GM18868 (cell line): Measurements from ENCODE around the gene ZNF467.

Source experiments
- ATAC-seq: cut with Tn5 transposase; IDR thresholded peaks from one replicate; pipeline ENCODE4 v1.9.1; 2021; ENCODE audit warnings: mild to moderate bottlenecking, moderate library complexity; ENCODE audit not compliant: unreplicated experiment

The ZNF467 gene

DNA sequence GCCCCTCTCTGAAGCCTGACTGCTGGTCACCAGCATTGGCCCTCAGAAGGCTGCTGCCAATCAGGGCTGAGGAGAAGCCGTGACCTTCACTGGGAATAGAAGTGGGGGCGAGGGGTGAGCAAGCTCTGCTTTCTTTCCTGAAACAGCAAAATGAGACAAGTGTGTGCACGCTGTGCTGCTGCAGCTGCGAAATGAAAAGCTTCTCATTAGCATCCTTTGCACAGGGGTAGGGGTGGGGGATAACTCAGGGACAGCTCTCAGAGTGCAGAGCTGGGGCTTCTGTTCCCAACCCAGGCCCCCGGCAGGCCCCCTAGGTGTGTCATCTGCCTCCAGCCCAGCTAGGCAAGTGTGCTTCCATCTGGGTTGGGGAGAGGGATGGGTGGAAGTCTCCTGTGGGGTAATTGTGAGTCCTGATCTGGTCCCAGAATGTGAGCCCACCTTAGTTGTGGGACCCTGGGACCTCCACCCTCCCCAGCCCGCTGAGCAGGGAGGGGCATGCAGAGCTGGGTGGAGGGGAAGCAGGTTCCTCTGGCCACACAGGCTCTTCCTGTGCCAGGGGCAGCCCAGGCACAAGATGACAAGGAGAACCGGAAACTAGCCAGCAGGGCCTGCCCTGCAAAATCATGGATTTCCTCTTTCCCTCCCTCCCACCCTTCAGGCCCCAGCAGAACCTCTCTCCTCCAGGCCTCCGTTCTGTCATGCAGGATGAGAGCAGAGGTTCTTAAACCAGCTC, 22.2 kb downstream of the ZNF467 start:
- ATAC-seq, result no peak

DNA sequence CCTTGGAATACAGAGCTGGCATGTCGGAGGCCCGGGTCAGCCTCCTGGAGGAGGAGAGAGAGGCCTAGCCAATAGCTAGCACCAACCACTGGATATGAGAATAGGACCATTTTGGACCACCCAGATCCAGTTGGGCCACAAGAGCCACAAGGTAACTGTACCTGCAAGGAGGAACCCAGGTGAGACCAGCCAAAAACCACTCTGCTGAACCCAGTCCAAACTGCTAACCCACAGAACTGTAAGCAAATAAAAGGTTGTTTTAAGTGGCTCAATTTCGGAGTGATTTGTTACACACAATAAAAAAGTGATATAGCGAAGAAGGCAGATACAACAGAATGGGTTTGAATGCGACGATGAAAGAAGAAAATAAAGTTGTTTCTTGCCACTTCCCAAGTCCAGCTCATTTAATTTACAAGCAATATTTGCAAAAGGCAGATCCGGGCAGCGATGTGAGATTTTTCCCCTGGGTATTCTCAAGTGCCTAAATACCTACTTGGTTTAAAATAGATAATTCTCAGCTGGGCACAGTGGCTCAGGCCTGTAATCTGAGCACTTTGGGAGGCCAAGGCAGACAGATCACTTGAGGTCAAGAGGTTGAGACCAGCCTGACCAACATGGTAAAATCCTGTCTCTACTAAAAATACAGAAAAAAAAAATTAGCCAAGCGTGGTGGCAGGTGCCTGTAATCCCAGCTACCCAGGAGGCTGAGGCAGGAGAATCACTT, 23.1 kb downstream of the ZNF467 start:
- ATAC-seq, result no peak

DNA sequence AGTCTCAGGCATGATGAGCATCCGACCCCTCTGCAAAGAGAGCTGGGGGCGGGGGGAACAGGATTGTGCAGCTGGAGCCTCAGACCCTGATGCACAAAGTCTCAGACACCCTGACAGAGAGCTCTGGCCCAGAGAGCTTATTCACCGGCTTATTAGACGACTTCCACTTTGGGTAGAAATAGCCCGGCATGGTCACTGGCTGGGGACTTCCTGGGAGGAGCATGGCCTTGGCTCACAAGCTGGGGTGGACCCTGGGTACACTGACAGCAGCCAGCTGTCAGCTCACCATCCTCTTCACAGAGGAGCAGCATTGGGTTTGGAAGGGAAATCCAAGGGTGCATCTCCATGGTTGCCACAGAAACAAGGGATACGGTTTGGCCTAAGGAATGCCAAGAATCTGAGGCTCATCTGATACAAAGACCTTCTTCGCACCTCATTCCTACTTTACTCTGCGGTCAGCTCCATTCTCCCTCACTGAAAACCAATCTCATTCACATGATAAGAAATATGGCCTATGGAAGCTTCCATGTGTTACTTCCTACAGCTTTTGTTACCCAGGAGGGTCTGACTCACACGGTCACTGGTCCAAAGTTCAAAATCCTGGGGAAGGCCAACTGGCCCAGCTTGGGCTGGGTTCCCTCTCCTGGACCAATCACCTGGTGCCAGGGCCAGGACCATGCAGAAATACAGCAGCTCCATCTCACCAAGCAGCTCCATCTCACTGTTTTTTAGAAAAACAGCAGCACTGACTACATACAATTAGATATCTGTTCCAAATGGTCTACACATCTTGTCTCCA, 25.1 kb downstream of the ZNF467 start:
- ATAC-seq, result no peak

DNA sequence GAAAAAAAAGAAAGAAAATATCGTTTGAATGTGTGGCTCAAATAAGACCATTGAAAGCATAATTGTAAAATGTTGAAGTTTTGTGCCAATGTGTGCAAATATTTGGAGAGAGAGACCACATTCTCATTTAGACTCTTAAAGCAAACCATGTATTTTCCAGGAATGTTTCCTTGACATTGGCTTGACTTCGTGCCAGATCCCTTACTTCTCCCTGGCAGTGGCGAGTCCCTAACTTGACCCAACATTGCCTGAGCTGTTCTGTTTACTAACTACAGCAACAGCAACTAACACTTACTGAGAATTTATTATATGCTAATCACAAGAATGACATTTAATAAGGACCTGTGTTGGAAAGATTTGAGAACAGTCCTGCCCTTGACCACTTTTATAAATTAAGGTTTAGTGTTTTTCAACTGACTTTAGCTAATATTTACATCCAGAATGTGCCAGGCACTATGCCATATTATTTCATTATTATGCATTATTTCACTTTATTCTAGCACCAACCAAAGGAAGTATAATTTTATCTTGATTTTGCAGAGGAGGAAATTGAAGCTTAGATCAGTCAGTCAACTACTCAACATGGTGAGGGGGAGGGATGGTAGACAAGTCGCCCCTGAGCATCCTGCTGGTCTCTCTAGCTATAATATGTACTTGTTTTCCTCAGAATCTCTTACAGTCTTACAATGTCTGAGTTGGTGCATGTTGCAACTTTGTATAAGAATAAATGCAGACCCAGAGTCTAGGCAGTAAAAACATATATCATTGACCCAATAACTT, 29.7 kb downstream of the ZNF467 start:
- no peak for ATAC-seq

DNA sequence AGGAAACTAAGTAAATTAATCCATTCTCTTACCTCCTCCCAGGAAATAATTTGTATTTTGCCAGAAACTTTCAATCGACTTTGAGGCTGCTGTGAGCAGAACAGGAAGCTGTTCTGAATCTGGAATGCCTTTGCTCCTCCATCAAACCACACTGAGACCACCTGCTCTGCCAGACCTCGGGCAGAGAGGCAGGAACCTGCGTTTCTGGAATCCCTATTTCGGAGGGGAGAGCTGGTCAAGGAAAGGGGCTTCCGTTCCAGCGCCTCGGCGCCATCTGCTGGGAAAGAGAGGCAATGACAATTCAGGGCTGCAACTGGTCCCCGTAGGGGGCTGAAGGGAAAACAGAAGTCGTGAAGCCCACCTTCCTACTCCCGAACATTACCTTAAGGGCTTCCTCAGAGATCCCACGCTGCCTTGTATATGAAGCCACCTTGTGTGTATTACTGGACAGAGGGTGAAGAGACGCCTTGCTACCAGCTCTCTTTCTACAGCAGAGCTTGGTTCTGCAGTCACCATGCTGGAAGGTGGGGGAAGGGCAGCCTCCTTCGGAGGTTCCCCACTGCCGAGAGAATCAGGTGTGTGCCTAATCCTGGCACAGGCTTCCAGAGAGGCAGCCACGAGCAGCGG, 31.2 kb downstream of the ZNF467 start:
- ATAC-seq, result peak; percentile 90

DNA sequence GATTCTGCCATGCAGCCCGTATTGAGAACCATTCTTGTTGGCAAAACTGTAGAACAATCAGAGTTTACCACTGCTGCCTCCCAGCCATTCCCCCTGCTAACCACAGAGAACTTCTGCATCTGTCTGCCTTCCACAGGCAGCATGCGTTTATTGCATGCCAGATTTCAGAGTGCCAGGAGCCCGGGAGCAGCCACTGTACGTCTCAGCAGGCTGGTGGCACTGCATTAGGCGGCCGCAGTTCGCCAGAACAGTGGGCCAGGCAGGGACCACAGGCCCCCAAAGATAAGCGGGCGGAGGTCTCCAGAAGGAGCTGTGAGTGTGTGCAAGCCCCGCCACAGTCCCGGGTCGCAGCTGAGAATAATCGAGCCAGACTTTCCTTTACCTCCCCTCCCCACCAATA, 31.8 kb downstream of the ZNF467 start:
- no peak for ATAC-seq

DNA sequence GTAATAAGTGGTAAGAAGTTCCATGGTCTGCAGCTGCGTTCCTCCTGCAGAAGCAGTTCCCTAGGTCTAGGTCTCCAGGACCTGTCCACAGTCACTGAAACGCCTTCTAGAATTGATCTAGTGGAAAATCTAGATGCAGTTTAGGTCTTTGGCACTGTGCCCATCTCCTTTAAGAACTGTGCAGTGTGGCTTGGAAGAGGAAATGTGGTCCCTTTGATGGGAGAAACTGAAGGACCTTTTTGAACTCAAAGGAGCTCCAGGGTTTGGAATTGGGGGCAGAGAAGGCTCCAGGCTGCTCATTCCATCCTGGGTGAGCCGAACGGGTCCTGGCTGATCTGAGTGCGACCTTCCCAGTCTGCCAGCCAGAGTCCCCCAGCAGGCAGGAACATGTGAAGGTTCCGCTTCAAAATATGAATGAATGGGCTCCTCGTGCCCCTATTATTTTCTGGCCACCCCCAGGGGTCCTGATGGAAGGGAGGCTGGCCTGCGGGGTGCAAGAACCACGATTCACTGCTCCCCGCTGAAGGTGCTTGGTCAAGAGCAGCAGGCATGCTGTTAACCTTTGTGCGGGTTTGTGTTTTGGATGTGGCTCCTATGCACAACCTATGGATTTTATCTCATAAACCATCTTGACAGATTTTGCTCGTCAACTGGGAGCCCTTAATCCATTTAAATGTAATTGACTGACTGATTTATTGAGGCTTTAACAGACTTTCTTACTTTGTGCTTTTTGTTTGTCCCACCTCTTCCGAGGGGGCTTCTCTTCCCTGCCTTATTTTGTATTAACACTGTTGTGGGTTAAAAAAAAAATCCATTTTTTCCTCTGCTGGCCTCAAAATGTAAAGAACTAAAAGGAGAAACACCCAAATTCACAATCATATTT, 36.7 kb downstream of the ZNF467 start:
- ATAC-seq, result no peak

DNA sequence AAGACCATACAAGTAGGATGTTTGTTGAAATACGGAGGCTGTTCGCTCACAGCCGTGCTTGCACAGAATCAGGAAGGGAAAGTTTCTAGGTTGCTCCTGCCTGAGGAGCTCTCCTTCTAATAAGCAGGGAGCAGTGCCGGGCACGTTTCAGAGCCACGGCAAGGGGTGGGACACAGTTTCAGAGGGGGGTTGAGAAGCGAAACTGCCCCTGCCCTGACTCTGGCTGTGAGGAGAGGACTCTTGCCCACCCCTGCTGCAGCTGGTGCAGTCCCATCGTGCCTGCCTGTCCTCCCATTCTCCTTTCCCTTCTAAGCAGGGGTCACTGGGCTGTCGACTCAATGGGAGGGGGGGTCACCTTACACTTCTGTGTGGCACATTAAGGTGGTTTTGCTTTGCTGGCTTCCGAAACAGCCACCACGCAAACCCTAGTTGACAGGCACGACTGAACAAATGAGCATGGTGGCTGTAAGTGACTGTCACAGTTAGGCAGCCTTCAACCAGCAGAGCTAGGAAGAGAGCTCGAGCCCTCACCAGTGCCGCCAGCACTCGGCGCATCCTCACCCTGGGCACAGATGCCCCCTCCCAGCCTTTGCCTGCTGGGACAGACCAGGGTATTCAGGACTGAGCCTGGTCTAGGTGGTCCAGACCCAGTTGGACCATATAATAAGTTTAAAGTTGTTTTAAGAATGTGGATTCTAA, 37.5 kb downstream of the ZNF467 start:
- no peak for ATAC-seq

DNA sequence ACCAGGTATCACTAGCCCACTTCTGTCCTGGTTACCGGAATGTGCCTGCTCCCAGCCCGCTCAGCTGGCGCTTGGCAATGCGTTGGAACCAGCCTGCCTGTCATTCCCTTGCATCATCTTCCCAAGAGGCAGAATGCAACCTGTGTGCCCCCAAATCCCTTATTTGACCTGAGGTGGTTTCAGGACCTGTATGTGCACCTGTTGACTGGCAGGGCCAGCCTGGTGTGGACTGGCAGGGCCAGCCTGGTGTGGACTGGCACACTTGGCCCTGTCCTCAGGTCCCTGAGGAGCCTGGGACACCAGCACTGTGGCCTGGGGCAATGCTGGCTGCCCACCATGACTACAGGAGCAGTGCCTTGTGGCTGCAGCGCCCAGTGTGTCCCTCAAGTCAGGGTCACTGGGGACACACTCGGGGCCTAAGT, 38.2 kb downstream of the ZNF467 start:
- no peak for ATAC-seq

DNA sequence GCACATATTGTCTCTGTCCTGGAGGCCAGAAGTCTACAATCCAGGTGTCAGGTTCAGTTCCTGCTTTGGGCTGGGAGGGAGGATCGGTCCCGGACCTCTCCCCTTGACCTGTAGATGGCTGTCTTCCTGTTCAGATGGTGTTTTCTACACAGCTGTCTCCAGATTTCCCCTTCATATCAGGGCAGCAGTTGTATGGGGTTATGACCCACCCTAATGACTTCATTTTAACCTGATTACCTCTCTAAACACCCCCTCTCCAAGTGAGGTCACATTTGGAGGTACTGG, 38.7 kb downstream of the ZNF467 start:
- ATAC-seq, result no peak

DNA sequence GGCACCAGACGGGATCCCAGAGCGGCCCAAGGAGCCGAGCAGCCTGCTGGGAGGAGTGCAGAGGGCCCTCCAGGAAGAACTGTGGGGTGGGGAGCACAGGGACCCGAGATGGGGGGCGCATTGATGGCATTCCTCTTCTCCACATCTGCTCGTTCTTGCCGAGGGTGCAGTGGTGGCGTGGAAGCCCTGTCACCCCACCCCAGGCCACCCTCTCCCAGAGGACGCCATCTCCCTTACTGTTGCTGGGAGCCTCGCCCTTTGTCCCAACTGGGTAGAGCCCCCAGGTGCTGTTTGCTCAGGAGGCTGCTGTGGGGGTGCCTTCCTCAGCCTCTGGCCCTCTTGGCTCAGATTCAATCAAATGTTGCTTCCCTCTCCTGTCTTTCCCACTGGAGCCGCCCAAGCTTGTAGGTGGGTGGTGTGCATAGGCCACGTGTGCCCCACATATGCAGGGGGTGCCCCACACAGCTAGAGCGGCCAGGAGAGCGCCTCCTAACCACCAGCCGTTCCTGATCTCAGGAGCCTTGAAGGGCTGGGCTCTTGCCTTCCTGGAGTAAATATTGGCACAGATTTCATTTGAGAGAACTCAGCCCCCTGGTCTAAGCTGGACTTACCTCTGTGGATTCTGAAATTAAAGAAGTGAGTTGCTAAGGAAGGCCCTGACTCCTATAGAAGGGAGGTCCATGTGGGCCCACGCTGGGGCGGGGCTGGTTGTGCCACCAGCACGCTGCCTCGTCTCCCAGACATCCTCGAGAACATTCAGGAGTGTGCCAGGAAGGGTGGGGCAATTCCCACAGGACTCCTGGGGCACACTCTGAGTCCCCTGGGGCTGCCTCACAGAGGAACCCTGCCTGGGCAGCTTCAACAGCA, 39.2 kb downstream of the ZNF467 start:
- no peak for ATAC-seq

DNA sequence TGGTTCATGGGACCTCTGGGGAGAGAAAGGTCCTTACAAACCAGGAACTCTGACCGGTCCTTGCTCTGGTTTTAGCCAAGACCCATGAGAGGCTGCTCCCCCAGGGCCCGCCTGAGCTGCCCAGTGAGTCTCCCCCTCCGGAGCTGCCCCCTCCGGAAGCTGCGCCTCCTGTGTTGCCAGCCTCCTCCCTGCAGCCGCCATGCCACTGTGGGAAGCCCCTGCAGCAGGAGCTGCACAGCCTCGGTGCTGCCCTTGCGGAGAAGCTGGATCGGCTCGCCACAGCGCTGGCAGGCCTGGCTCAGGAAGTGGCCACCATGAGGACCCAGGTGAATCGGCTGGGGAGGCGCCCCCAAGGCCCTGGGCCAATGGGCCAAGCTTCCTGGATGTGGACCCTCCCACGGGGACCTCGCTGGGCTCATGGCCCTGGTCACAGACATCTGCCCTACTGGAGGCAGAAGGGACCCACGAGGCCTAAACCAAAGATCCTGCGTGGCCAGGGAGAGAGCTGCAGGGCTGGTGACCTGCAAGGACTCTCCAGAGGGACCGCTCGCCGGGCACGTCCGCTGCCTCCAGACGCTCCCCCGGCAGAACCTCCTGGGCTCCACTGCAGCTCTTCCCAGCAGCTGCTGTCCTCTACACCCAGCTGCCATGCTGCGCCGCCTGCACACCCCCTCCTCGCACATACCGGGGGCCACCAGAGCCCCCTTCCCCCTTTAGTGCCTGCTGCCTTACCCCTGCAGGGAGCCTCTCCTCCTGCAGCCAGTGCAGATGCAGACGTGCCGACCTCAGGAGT, 40.1 kb downstream of the ZNF467 start:
- ATAC-seq, result no peak

DNA sequence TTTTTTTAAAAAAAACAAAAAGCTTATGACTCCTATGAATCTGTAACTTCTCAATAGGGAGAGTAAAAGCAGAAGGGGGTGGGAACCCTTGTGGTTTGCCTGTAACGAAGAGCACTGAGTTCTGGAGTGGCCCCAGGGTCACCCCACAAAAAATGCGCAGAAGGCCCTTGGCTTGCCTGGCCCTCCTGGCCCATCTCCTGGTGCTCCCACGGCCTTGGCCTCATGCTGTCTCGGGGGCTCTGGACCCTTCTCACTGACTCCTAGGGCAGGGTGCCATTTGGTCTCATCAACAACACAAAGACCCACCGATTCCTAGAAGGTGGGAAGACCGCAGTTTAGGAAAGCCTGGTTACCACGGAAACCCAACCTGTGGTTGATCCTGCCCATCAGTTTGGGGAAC, 40.8 kb downstream of the ZNF467 start:
- ATAC-seq, result no peak

DNA sequence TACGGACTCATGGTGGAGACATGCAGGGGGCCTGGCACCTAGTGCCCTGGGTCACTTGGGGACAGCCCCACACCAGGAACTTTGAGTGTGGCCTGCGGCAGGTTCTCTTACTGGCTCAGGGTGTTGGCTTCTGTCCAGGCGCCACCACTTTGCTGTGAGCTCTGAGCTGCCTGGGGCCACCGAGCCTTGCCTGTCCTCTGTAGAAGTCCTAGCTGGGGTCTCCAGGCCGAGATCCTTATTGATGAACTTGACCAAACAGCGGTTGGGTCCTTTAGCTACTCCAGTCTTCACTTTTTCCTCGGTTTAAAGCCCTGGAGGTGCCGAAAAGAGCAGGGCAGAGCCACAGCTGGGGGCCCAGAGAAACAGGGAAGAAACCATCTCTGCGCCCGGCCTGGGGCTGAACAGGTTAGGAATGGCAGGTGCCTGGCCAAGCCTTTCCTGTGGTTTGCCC, 41.3 kb downstream of the ZNF467 start:
- no peak for ATAC-seq

DNA sequence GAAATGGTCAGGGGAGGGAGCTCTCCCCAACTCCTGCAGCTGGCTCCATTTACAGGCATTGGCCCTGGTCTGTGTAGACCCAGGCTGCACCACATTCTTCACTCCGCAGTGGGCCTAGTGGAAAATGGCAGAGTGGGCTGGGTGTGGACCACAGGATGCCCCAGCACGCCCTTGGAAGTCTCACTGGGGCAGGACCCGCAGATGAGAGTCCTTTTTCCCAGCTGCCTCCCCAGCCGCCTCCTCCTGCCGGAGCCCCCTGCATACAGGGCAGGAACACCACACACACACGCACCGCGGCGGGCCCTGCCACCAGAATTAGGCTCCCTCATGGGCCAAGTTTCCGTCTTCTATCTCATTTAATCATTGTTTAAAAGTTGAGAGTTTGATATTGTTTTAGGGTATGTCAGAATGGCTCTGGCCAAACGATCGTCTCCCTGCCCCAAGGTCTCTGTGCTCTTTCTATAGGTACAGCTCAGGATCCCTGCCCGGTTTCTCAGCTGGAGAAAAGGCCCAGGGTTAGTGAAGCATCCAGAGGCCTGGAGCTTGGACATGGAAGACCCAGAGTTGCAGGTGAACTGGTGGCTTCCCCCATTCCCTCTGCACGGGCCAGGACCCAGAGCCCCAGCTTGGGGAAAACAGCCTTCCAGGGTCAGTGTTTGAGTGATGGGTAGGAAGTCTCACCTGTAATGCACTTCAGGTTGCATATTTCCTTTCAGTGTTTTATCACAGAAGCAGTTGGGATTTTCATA, 42.0 kb downstream of the ZNF467 start:
- ATAC-seq, result no peak

DNA sequence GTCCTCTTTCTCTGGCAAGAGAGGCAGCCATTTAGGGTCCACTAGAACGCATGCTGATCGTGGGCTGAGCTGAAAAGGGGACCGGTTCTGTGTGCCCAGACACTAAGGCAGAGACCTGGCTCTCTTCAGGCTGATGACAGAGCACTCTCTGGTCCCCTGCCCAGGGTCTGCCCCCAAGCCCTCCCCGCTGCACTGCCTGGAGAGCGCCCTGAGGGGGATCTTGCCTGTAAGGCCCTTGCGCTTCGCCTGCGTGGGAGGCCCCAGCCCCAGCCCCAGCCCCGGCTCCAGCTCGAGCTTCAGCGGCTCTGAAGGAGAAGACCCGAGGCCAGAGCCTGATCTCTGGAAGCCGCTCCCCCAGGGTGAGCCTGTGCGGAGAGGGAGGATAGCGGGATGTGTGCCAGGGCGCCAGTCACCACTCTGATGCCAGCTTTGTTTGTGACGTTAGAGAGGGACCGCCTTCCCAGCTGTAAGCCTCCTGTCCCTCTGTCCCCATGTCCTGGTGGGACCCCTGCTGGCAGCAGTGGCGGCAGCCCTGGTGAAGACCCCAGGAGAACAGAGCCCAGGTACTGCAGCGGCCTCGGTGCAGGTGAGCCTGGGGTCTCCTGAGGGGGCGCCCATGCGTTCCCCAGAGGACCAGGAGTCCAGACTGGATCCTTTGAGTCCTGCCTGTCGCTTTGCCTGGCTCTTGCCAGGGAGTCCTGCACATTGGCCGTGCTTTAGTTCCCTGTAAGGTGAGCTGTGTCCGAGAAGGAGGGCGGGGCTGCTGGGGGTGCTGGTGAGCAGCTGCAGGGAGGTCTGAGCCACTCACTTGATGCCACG, 43.2 kb downstream of the ZNF467 start:
- no peak for ATAC-seq
